KMS-11 (cell line): Measurements from ENCODE around the gene BTBD9.
A peak's percentile ranks its signal among the peaks of the same experiment; 100 is the strongest.

Experiments
- H2AFZ ChIP-seq: fragments of 200-600 bp; sonication (generic); 2 replicates; pipeline ENCODE4 v1.6.1; 2016; ENCODE audit warnings: antibody characterized with exemption, mixed run types, low read depth
- H3K27ac ChIP-seq: fragments of 200-600 bp; sonication (generic); 2 replicates; pipeline ENCODE4 v1.6.1; 2016; ENCODE audit warnings: mild to moderate bottlenecking, mixed run types
- H3K27me3 ChIP-seq: fragments of 200-600 bp; sonication (generic); 2 replicates; pipeline ENCODE4 v1.6.1; 2017; ENCODE audit warnings: mild to moderate bottlenecking, low read depth, mixed run types, moderate library complexity; ENCODE audit not compliant: insufficient read depth
- H3K36me3 ChIP-seq: fragments of 200-600 bp; sonication (generic); 2 replicates; pipeline ENCODE4 v1.6.1; 2017; ENCODE audit warnings: mild to moderate bottlenecking, mixed run types; ENCODE audit not compliant: insufficient read depth
- H3K4me1 ChIP-seq: fragments of 200-600 bp; sonication (generic); 2 replicates; pipeline ENCODE4 v1.6.1; 2016; ENCODE audit warnings: mild to moderate bottlenecking, low read depth, mixed run types; ENCODE audit not compliant: poor library complexity, severe bottlenecking
- H3K4me2 ChIP-seq: fragments of 200-600 bp; sonication (generic); 2 replicates; pipeline ENCODE4 v1.7.0; 2016; ENCODE audit warnings: mild to moderate bottlenecking, mixed run types
- H3K4me3 ChIP-seq: fragments of 200-600 bp; sonication (generic); IDR thresholded peaks from 2 replicates; pipeline ENCODE4 v1.6.1; 2017; ENCODE audit warnings: low read depth, low read length, mixed read lengths; ENCODE audit not compliant: insufficient read depth
- H3K79me2 ChIP-seq: fragments of 200-600 bp; sonication (generic); 2 replicates; pipeline ENCODE4 v1.6.1; 2016; ENCODE audit warnings: low read depth, mixed run types; ENCODE audit not compliant: insufficient read depth
- H3K9ac ChIP-seq: fragments of 200-600 bp; sonication (generic); 2 replicates; pipeline ENCODE4 v1.6.1; 2016; ENCODE audit warnings: mild to moderate bottlenecking, mixed run types
- H4K20me1 ChIP-seq: fragments of 200-600 bp; sonication (generic); 2 replicates; pipeline ENCODE4 v1.6.1; 2016; ENCODE audit warnings: mild to moderate bottlenecking, mixed run types; ENCODE audit not compliant: insufficient read depth
- TF ChIP-seq, protein P1 (sequence below): fragments of 200-600 bp; sonication (generic); conservative IDR thresholded peaks from 2 replicates; pipeline ENCODE4 v1.6.1; 2017; ENCODE audit warnings: low read depth, mild to moderate bottlenecking, antibody characterized with exemption, low read length, moderate library complexity, mixed read lengths

The BTBD9 gene

DNA sequence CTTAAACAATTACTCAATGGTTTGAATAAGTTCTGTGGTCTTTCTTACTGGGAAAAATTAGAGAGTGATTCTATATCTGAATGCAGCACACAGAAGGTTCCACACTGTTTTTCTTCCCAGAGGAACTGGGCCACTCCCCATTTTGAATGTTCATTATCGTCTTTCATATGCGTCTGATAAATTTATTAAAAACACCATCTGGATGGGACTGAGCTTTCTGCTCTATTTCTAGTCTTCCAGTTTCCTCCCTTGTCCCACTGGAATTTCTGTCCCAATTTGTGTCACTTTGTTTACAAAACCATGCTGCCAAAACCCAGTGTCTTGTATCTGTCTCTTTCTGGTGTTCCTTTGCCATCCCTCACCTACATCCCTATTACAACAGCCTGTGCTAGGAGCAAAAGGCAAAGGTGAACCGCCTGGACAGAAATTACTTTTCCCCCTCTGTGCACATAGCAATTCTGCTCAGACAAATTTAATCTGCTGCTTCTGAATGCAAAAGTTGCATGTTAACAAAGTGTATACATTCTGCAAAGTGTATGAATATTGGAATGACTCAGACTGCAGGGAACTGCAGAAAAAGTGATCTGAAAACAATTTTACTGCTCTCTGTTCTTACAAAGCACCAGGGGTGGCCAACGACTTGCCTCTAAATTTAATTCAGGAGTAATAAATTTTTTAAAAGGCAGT, 333.6 kb downstream of the BTBD9 start:
- Histone ChIP-seq H3K4me1 (peaks cover 62% of the 10 kb centered on the region), H3K36me3 (no peaks in the 10 kb centered on the region), H3K27me3 (no peaks in the 10 kb centered on the region), H2AFZ (no peak overlapping the region), H4K20me1 (no peaks in the 10 kb centered on the region), H3K27ac (peak overlapping the region; percentile 18), H3K79me2 (no peaks in the 10 kb centered on the region), H3K4me2 (peak overlapping the region; percentile 47), H3K4me3 (no peak overlapping the region), H3K9ac (no peak overlapping the region)
- TF ChIP-seq, protein P1, sequence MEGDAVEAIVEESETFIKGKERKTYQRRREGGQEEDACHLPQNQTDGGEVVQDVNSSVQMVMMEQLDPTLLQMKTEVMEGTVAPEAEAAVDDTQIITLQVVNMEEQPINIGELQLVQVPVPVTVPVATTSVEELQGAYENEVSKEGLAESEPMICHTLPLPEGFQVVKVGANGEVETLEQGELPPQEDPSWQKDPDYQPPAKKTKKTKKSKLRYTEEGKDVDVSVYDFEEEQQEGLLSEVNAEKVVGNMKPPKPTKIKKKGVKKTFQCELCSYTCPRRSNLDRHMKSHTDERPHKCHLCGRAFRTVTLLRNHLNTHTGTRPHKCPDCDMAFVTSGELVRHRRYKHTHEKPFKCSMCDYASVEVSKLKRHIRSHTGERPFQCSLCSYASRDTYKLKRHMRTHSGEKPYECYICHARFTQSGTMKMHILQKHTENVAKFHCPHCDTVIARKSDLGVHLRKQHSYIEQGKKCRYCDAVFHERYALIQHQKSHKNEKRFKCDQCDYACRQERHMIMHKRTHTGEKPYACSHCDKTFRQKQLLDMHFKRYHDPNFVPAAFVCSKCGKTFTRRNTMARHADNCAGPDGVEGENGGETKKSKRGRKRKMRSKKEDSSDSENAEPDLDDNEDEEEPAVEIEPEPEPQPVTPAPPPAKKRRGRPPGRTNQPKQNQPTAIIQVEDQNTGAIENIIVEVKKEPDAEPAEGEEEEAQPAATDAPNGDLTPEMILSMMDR = no peak

DNA sequence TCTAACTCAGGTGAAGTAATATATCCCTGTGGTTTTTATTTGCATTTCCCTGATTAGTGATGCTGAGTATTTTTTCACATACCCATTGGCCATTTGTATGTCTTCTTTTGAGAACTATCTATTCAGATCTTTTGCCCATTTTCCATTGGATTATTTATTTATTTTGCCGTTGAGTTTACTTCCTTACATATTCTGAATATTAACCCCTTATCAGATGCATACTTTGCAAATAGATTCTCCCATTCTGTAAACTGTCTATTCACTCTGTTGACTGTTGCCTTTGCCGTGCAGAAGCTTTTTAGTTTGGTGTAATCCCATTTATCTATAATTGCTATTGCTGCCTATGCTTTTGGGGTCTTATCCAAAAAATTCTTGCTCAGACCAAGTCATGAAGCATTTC, 336.9 kb downstream of the BTBD9 start:
- no peak overlapping the region for H2AFZ ChIP-seq
- no peaks in the 10 kb centered on the region for H3K27me3 ChIP-seq
- H3K79me2 ChIP-seq = no peaks in the 10 kb centered on the region
- no peak overlapping the region for H3K4me3 ChIP-seq
- peaks cover 34% of the 10 kb centered on the region for H3K4me1 ChIP-seq
- H3K27ac ChIP-seq = no peak overlapping the region
- no peak overlapping the region for H3K9ac ChIP-seq
- H3K36me3 ChIP-seq = no peaks in the 10 kb centered on the region
- no peaks in the 10 kb centered on the region for H4K20me1 ChIP-seq
- TF ChIP-seq, protein P1 = no peak
- no peak overlapping the region for H3K4me2 ChIP-seq

DNA sequence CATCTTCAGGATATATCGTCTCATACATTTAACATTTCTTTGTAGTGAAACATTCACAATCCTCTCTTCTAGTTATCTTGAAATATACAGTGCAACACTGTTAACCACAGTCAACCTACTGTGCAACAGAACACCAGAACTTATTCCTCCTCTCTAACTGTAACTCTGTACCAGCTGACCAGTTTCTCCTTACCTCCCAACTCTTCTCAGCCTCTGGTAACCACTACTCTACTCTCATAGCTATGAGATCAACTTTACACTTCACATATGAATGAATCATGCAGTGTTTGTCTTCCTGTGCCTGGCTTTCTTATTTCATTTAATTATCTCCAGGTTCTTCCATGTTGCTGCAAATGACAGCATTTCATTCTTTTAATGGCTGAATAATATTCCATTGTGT, 337.6 kb downstream of the BTBD9 start:
- Histone ChIP-seq H3K4me2 (no peak overlapping the region), H2AFZ (no peak overlapping the region), H3K27me3 (no peaks in the 10 kb centered on the region), H3K9ac (no peak overlapping the region), H4K20me1 (no peaks in the 10 kb centered on the region), H3K36me3 (no peaks in the 10 kb centered on the region), H3K4me1 (peaks cover 27% of the 10 kb centered on the region), H3K27ac (no peak overlapping the region), H3K4me3 (no peak overlapping the region), H3K79me2 (no peaks in the 10 kb centered on the region)
- TF ChIP-seq, protein P1 = no peak

DNA sequence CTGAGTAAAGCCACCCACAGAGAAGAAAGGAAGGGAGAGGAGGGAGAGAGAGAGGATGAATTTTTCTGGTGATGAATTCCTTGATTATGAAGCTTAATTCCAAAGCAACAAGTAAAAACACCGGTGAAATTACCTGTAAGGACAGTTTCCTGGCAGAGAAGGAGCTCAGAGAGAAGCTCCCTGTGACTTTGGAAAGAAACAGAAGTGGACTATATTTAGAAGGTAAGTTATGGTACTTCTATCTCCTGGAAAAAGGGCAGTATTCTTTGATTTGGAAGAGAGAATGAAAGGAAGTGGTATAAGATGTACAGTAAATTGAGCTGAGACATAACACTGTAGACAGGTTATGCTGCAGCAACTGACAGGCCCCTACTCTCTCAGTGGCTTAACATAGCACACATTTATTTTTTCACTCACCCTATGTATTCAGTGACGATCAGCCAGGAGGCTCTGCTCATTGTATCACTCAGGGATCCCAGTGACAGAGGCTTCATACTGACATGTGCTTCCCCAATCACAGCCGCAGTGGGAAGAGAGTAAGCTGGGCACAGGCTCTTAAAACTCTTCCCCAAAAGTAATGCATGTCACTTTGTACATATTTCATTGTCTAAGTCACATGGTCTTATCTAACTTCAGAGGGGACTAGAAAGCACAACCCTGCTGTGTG, 349.5 kb downstream of the BTBD9 start:
- no peak overlapping the region for H3K4me3 ChIP-seq

More for the DNA sequence above, 349.5 kb downstream of the BTBD9 start:
- H3K4me1 ChIP-seq = no peaks in the 10 kb centered on the region
- no peaks in the 10 kb centered on the region for H4K20me1 ChIP-seq
- TF ChIP-seq, protein P1 = no peak
- no peak overlapping the region for H2AFZ ChIP-seq
- no peaks in the 10 kb centered on the region for H3K27me3 ChIP-seq
- H3K4me2 ChIP-seq = no peak overlapping the region
- no peaks in the 10 kb centered on the region for H3K79me2 ChIP-seq
- no peak overlapping the region for H3K27ac ChIP-seq
- H3K36me3 ChIP-seq = no peaks in the 10 kb centered on the region
- H3K9ac ChIP-seq = no peak overlapping the region
